ENCODE measurements around the gene TFEB.

DNA sequence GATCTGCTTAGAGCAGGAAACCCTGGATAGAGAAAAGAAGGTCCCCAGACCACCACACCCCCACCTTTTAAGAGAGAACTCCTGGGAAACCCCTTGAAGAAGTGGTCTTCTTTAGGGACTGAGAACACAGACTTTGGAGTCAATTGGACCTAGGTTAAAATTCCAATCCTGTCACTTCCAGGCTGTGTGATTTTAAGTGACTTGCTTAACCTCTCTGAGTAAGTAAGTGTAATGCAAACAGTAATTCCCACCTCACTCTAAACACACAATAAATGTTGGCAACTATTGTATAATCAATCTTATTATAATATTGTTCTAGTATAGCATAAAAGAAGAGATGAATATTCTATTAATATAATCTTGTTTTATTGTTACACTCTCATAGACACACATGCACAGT lies 3.3 kb downstream of the TFEB start:
- TF ChIP-seq, protein P1, sequence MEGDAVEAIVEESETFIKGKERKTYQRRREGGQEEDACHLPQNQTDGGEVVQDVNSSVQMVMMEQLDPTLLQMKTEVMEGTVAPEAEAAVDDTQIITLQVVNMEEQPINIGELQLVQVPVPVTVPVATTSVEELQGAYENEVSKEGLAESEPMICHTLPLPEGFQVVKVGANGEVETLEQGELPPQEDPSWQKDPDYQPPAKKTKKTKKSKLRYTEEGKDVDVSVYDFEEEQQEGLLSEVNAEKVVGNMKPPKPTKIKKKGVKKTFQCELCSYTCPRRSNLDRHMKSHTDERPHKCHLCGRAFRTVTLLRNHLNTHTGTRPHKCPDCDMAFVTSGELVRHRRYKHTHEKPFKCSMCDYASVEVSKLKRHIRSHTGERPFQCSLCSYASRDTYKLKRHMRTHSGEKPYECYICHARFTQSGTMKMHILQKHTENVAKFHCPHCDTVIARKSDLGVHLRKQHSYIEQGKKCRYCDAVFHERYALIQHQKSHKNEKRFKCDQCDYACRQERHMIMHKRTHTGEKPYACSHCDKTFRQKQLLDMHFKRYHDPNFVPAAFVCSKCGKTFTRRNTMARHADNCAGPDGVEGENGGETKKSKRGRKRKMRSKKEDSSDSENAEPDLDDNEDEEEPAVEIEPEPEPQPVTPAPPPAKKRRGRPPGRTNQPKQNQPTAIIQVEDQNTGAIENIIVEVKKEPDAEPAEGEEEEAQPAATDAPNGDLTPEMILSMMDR (IDR thresholded peaks at IDR 0.05) = no peak
- no peak for TF ChIP-seq POLR2A (IDR thresholded peaks at IDR 0.05)

Data from Peyer's patch (tissue), 4 donors.